ENCODE measurements around the gene SYT2.
"Not testable (repeated sequence)": the region's sequence is repeated elsewhere in the genome, so short reads cannot be mapped to it uniquely, and the experiment has no call there.

GRCh38 chr1:202545647-202546303 is 164.5 kb downstream of the SYT2 start:
- TF ChIP-seq CTCF (IDR thresholded peaks at IDR 0.05); ZFX (IDR thresholded peaks at IDR 0.05; ENCODE audit: borderline replicate concordance): not testable (repeated sequence)
